Stomach (tissue), 4 donors: ENCODE data around the gene ALPG.

Experiments used
- POLR2A ChIP-seq, 4 donors: fragments of 450-650 bp; IDR thresholded peaks; one replicate each; pipeline ENCODE4 v1.6.1; 2016; ENCODE audit warnings: antibody characterized with exemption in 4 of 4, control low read depth in 2 of 4, mild to moderate bottlenecking in 1 of 4, moderate library complexity in 1 of 4
- TF ChIP-seq, protein P1 (sequence below), 7 experiments: fragments of 450-650 bp in 4 of 7; fragments of 200-600 bp in 3 of 7; sonication (generic) in 3 of 7; IDR thresholded peaks; one replicate each; pipeline ENCODE4 v1.5.1; 2016 to 2019; ENCODE audit warnings: antibody characterized with exemption in 7 of 7, control low read depth in 2 of 7, mild to moderate bottlenecking in 1 of 7

DNA sequence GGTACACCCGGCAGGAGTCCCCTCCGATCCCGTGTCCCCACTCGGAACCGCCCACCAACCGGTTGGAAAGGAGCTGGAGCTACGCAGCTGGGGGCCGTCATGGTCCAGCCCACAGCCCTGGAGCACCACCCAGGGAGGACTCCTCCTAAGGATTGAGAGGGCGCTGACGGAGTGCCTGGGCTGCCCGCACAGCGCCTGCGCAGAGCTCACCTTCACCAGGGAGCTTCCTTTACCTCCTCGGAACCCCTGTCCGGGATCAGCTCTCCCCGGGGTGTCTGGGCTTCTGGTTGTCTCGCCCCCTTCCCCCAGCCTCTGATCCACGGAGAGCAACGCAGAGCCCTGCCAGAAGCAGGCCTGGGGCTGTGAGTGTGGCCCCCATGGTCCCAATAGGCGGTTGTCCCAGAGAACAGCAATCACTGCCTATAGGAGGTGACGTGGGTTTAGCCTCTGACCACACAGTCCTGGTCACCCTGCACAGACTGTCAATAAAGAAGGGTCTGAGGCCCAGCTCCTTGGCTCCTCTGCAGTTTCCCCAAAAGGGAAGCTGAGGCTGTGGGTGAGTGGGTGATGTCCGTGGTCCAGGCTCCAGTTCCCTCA lies 14.6 kb downstream of the ALPG start:
- TF ChIP-seq, protein P1, sequence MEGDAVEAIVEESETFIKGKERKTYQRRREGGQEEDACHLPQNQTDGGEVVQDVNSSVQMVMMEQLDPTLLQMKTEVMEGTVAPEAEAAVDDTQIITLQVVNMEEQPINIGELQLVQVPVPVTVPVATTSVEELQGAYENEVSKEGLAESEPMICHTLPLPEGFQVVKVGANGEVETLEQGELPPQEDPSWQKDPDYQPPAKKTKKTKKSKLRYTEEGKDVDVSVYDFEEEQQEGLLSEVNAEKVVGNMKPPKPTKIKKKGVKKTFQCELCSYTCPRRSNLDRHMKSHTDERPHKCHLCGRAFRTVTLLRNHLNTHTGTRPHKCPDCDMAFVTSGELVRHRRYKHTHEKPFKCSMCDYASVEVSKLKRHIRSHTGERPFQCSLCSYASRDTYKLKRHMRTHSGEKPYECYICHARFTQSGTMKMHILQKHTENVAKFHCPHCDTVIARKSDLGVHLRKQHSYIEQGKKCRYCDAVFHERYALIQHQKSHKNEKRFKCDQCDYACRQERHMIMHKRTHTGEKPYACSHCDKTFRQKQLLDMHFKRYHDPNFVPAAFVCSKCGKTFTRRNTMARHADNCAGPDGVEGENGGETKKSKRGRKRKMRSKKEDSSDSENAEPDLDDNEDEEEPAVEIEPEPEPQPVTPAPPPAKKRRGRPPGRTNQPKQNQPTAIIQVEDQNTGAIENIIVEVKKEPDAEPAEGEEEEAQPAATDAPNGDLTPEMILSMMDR (IDR thresholded peaks at IDR 0.05): no peak
- no peak for TF ChIP-seq POLR2A (IDR thresholded peaks at IDR 0.05)
